ENCODE data around the gene HMGCS2. TPM values are rescaled to one million over a fixed set of nuclear protein-coding genes. Genes with fewer than 3 reads are reported as not detected.

HMGCS2 gene
- total and polyA plus RNA-seq, 4 donors = 297 to 944 (median 841) TPM

DNA sequence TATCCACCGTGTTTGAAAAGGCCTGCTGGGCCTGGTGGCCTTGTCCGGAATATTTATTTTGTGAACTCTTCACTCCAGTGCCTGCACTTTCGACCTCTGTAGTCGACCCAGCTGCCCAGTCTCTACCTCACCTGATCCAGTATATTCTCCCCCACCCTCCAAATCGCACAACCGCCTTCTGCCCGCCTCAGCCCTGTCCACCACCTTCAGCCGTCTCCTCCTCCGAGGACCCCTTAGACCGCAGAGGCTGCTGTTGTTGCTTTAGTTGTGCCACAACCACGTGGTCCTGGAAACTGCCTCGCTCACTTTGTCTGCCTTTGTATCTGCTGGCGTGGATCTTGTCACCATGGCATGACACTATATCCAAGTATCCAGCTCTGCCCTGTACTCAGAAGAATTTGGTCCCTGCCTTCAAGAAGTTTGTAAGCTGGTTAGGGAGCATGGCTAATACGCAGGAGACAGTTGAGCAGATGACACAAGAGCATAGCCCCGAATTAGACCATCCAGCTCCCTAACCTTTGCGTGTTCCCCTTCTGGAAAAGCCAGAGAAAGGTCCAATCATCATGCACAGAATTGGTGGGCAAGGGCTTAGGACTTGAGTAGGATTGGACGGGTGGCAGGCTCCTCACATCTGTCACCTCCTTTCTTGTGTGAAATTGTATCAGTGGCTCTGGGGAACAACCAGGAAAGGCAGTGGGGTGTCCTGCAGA is 55.5 kb downstream of the HMGCS2 start:
- H3K9ac ChIP-seq (ENCODE audit: low read depth in 1 of 2, low read length in 2 of 2) = peak overlapping the region; percentile 15 to 33
- peaks cover 4 to 49% (median 32%) of the 10 kb centered on the region in 4 donors for H3K4me1 ChIP-seq (ENCODE audit: control insufficient read depth in 4 of 4, insufficient read depth in 4 of 4, low read length in 3 of 4)
- H3K36me3 ChIP-seq (ENCODE audit: control insufficient read depth in 4 of 4, insufficient read depth in 3 of 4, low read depth in 1 of 4, low read length in 3 of 4) = no peaks in the 10 kb centered on the region
- H3K27me3 ChIP-seq (ENCODE audit: control insufficient read depth in 4 of 4, insufficient read depth in 4 of 4, low read length in 3 of 4) = no peaks in the 10 kb centered on the region
- DNase-seq (ENCODE audit: low spot score) = no peak
- WGBS = 26% methylated on average over 17 of the region's 17 CpGs
- TF ChIP-seq HNF4A (conservative IDR thresholded peaks at IDR 0.05) = peak; percentile 77 to 87
- TF ChIP-seq, protein P1, sequence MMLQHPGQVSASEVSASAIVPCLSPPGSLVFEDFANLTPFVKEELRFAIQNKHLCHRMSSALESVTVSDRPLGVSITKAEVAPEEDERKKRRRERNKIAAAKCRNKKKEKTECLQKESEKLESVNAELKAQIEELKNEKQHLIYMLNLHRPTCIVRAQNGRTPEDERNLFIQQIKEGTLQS (IDR thresholded peaks at IDR 0.05) = no peak
- TF ChIP-seq SP1 (IDR thresholded peaks at IDR 0.05) = peak; percentile 37
- peak; percentile 72 to 73 for TF ChIP-seq RXRA (IDR thresholded peaks at IDR 0.05)
- H3K27ac ChIP-seq (ENCODE audit: low read depth in 1 of 2, low read length in 2 of 2) = peak overlapping the region; percentile 9 to 37
- peak overlapping the region; percentile 30 to 93 (median 65) for H3K4me3 ChIP-seq (ENCODE audit: low read depth in 1 of 3, low read length in 3 of 3)
- no peaks in the 10 kb centered on the region for H3K9me3 ChIP-seq (ENCODE audit: control insufficient read depth in 4 of 4, low read length in 3 of 4)

DNA sequence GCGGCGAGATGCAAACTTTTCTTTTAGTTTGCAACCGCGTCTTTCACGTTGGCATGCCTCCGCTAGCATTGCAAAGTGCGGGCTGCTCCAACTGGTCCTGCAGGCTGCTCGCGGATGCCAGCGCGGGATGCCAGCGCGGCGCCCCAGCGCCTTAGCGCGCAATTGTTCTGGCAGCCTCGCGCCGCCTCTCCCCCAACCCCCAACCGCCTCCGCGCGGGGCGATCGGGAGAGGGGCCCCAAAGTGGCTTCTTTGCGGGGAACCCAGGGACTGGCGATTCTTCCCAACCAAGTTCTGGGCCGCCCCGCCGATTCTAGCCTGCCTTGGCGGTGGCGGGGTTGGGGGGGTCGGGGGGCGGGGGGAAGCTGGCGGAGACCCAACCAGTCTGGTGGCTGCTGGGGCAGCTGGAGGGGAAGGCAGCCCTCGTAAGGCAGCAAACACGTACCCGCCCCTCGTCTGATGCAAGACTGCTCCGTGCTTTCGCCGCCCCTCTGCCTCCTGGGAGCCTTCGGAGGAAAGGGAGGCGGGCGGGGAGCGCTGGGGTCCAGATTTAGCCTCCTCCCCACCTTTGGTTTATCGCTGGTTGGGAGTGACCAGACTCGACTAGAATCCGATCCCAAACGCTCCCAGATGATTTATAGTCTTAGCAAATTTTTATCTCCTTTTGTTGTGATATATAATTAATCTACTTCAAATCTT is 56.2 kb downstream of the HMGCS2 start:
- WGBS = 1% methylated on average over 51 of the region's 51 CpGs
- peaks cover 4 to 43% (median 30%) of the 10 kb centered on the region in 4 donors for H3K4me1 ChIP-seq (ENCODE audit: control insufficient read depth in 4 of 4, insufficient read depth in 4 of 4, low read length in 3 of 4)
- peak overlapping the region; percentile 65 to 93 (median 70) for H3K4me3 ChIP-seq (ENCODE audit: low read depth in 1 of 3, low read length in 3 of 3)
- no peaks in the 10 kb centered on the region for H3K36me3 ChIP-seq (ENCODE audit: control insufficient read depth in 4 of 4, insufficient read depth in 3 of 4, low read depth in 1 of 4, low read length in 3 of 4)
- H3K9me3 ChIP-seq (ENCODE audit: control insufficient read depth in 4 of 4, low read length in 3 of 4) = no peaks in the 10 kb centered on the region
- peak overlapping the region; percentile 9 to 37 for H3K27ac ChIP-seq (ENCODE audit: low read depth in 1 of 2, low read length in 2 of 2)
- H3K9ac ChIP-seq (ENCODE audit: low read depth in 1 of 2, low read length in 2 of 2) = peak overlapping the region; percentile 15 to 48
- peak; percentile 76 for DNase-seq (ENCODE audit: low spot score)
- no peaks in the 10 kb centered on the region for H3K27me3 ChIP-seq (ENCODE audit: control insufficient read depth in 4 of 4, insufficient read depth in 4 of 4, low read length in 3 of 4)
- TF ChIP-seq, protein P2, sequence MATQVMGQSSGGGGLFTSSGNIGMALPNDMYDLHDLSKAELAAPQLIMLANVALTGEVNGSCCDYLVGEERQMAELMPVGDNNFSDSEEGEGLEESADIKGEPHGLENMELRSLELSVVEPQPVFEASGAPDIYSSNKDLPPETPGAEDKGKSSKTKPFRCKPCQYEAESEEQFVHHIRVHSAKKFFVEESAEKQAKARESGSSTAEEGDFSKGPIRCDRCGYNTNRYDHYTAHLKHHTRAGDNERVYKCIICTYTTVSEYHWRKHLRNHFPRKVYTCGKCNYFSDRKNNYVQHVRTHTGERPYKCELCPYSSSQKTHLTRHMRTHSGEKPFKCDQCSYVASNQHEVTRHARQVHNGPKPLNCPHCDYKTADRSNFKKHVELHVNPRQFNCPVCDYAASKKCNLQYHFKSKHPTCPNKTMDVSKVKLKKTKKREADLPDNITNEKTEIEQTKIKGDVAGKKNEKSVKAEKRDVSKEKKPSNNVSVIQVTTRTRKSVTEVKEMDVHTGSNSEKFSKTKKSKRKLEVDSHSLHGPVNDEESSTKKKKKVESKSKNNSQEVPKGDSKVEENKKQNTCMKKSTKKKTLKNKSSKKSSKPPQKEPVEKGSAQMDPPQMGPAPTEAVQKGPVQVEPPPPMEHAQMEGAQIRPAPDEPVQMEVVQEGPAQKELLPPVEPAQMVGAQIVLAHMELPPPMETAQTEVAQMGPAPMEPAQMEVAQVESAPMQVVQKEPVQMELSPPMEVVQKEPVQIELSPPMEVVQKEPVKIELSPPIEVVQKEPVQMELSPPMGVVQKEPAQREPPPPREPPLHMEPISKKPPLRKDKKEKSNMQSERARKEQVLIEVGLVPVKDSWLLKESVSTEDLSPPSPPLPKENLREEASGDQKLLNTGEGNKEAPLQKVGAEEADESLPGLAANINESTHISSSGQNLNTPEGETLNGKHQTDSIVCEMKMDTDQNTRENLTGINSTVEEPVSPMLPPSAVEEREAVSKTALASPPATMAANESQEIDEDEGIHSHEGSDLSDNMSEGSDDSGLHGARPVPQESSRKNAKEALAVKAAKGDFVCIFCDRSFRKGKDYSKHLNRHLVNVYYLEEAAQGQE (IDR thresholded peaks at IDR 0.05) = no peak
- TF ChIP-seq, protein P3, sequence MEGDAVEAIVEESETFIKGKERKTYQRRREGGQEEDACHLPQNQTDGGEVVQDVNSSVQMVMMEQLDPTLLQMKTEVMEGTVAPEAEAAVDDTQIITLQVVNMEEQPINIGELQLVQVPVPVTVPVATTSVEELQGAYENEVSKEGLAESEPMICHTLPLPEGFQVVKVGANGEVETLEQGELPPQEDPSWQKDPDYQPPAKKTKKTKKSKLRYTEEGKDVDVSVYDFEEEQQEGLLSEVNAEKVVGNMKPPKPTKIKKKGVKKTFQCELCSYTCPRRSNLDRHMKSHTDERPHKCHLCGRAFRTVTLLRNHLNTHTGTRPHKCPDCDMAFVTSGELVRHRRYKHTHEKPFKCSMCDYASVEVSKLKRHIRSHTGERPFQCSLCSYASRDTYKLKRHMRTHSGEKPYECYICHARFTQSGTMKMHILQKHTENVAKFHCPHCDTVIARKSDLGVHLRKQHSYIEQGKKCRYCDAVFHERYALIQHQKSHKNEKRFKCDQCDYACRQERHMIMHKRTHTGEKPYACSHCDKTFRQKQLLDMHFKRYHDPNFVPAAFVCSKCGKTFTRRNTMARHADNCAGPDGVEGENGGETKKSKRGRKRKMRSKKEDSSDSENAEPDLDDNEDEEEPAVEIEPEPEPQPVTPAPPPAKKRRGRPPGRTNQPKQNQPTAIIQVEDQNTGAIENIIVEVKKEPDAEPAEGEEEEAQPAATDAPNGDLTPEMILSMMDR (IDR thresholded peaks at IDR 0.05; ENCODE audit: low read depth, low read length, missing input control) = no peak
- TF ChIP-seq TAF1 (conservative IDR thresholded peaks at IDR 0.05) (no peak), RXRA (IDR thresholded peaks at IDR 0.05) (no peak), YY1 (IDR thresholded peaks at IDR 0.05) (no peak)
- TF ChIP-seq, protein P4, sequence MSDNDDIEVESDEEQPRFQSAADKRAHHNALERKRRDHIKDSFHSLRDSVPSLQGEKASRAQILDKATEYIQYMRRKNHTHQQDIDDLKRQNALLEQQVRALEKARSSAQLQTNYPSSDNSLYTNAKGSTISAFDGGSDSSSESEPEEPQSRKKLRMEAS (IDR thresholded peaks at IDR 0.05) = no peak
- TF ChIP-seq, protein P5, sequence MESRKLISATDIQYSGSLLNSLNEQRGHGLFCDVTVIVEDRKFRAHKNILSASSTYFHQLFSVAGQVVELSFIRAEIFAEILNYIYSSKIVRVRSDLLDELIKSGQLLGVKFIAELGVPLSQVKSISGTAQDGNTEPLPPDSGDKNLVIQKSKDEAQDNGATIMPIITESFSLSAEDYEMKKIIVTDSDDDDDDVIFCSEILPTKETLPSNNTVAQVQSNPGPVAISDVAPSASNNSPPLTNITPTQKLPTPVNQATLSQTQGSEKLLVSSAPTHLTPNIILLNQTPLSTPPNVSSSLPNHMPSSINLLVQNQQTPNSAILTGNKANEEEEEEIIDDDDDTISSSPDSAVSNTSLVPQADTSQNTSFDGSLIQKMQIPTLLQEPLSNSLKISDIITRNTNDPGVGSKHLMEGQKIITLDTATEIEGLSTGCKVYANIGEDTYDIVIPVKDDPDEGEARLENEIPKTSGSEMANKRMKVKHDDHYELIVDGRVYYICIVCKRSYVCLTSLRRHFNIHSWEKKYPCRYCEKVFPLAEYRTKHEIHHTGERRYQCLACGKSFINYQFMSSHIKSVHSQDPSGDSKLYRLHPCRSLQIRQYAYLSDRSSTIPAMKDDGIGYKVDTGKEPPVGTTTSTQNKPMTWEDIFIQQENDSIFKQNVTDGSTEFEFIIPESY (IDR thresholded peaks at IDR 0.05) = no peak
